ENCODE results near the gene JMJD8.

- no peak for TF ChIP-seq CTCF (IDR thresholded peaks at IDR 0.05 in 8 of 11, conservative IDR thresholded peaks at IDR 0.05 in 3 of 11)
- no peak for TF ChIP-seq POLR2A (IDR thresholded peaks at IDR 0.05)
- TF ChIP-seq POLR2AphosphoS5 (IDR thresholded peaks at IDR 0.05) = no peak
Observed at GRCh38 chr16:659618-660017, 24.5 kb downstream of the JMJD8 start.

Measured in spleen (tissue), 7 donors.